Neural progenitor cell (in vitro differentiated cells): Measurements from ENCODE around the gene DMKN. TPM values are rescaled to one million over a fixed set of nuclear protein-coding genes. Genes with fewer than 3 reads are reported as not detected.

Experiments
- DNase-seq: peaks from one replicate; pipeline ENCODE4 v3.0.0-alpha.2; 2016; ENCODE audit warnings: low spot score
- H2AFZ ChIP-seq: fragments of 200-600 bp; sonication (generic); replicated peaks from 2 replicates; pipeline ENCODE4 v1.6.1; 2016; ENCODE audit warnings: antibody characterized with exemption
- H3F3A ChIP-seq: fragments of 200-600 bp; sonication (generic); 2 replicates; pipeline ENCODE4 v1.6.1; 2016; ENCODE audit warnings: antibody characterized with exemption, low read depth
- H3K27ac ChIP-seq: fragments of 200-600 bp; sonication (generic); 2 replicates; pipeline ENCODE4 v1.5.1; 2016; ENCODE audit warnings: mild to moderate bottlenecking
- H3K27me3 ChIP-seq: fragments of 200-600 bp; sonication (generic); 2 replicates; pipeline ENCODE4 v1.6.1; 2016; ENCODE audit warnings: mild to moderate bottlenecking, moderate library complexity
- H3K36me3 ChIP-seq: fragments of 200-600 bp; sonication (generic); 2 replicates; pipeline ENCODE4 v1.5.1; 2016
- H3K4me1 ChIP-seq: fragments of 200-600 bp; sonication (generic); 2 replicates; pipeline ENCODE4 v1.6.1; 2016; ENCODE audit warnings: mixed run types
- H3K4me2 ChIP-seq: fragments of 200-600 bp; sonication (generic); 2 replicates; pipeline ENCODE4 v1.6.1; 2016
- H3K4me3 ChIP-seq: fragments of 200-600 bp; sonication (generic); 2 replicates; pipeline ENCODE4 v1.5.1; 2016
- H3K79me2 ChIP-seq: fragments of 200-600 bp; sonication (generic); 2 replicates; pipeline ENCODE4 v1.6.1; 2016; ENCODE audit warnings: low read depth
- H3K9ac ChIP-seq: fragments of 200-600 bp; sonication (generic); 2 replicates; pipeline ENCODE4 v1.6.1; 2016
- H3K9me3 ChIP-seq: fragments of 200-600 bp; sonication (generic); 2 replicates; pipeline ENCODE4 v1.5.1; 2016; ENCODE audit warnings: low read depth
- H4K20me1 ChIP-seq: fragments of 200-600 bp; sonication (generic); 2 replicates; pipeline ENCODE4 v1.6.1; 2016; ENCODE audit warnings: low read depth
- H3K27ac Mint-ChIP-seq: 3 replicates; pipeline ENCODE4 v1.8.0; 2021; ENCODE audit warnings: mixed read lengths
- H3K27me3 Mint-ChIP-seq: 2 replicates; pipeline ENCODE4 v1.8.0; 2022; ENCODE audit warnings: low read depth, mild to moderate bottlenecking, inconsistent platforms, moderate library complexity, mixed read lengths; ENCODE audit not compliant: insufficient read depth
- H3K36me3 Mint-ChIP-seq: 3 replicates; pipeline ENCODE4 v1.8.0; 2021; ENCODE audit warnings: mixed read lengths
- H3K4me1 Mint-ChIP-seq: 3 replicates; pipeline ENCODE4 v1.8.0; 2021; ENCODE audit warnings: mixed read lengths
- H3K4me3 Mint-ChIP-seq: 3 replicates; pipeline ENCODE4 v1.8.0; 2021; ENCODE audit warnings: mild to moderate bottlenecking, moderate library complexity, mixed read lengths
- H3K9me3 Mint-ChIP-seq: 3 replicates; pipeline ENCODE4 v1.8.0; 2020; ENCODE audit warnings: mixed read lengths
- EZH2 ChIP-seq: fragments of 200-600 bp; sonication (generic); IDR thresholded peaks from 2 replicates; pipeline ENCODE4 v1.6.1; 2017; ENCODE audit warnings: antibody characterized with exemption, mild to moderate bottlenecking, moderate library complexity
- EZH2phosphoT487 ChIP-seq: fragments of 200-600 bp; sonication (generic); IDR thresholded peaks from 2 replicates; pipeline ENCODE4 v1.6.1; 2017; ENCODE audit warnings: antibody characterized with exemption
- total RNA-seq: library from RNA; depleted of rRNA; stranded (reverse); fragments of >200 nt; gene quantifications from 2 replicates; pipeline ENCODE4 v1.2.3, GENCODE V29; 2015; ENCODE audit warnings: low replicate concordance
- TF ChIP-seq, protein P1 (sequence below): fragments of 200-600 bp; sonication (generic); IDR thresholded peaks from 2 replicates; pipeline ENCODE4 v1.5.1; 2017; ENCODE audit warnings: antibody characterized with exemption, mild to moderate bottlenecking

DMKN gene
- total RNA-seq, 1 donor from 2014 or later = 175 TPM

DNA sequence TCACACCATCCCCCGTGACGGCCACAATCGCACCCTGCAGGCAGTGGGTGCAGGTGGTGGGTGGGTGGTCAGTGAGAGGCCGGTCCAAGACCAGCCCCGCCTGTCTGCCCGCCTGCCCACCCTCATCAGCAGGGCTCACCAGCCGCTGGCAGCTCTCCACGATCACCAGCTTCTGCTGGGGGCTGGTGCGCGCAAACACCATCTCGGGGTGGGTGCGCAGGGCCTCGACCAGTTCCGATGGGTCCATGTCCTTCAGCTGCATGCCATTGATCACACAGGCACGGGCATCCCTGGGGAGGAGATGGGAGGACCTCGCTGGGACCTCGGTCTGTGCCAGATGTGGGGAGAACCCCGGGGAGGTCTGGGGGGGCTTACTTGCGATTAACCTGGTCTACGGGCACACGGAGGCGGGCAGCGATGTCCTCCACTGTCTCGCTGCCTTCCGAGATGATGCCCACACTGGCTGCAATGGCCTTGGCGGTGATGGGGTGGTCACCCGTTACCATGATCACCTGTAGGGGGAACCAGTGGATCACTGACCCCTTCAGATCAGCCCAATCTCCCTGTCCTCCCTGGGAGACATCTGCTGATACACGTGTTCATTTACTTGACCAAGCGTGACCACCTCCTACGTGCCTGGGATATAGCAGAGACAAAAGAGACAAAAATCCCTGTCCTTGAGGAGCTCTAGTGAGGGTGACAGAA is 42.0 kb upstream of the DMKN start:
- H3K27ac ChIP-seq = no peak overlapping the region
- H4K20me1 ChIP-seq = no peaks in the 10 kb centered on the region
- Mint-ChIP-seq H3K36me3 (no peaks in the 10 kb centered on the region), H3K27me3 (peaks cover 30% of the 10 kb centered on the region), H3K4me3 (peak overlapping the region; percentile 44), H3K4me1 (peaks cover 15% of the 10 kb centered on the region), H3K27ac (peak overlapping the region; percentile 3), H3K9me3 (no peaks in the 10 kb centered on the region)
- peaks cover 49% of the 10 kb centered on the region for H3K27me3 ChIP-seq
- H3F3A ChIP-seq = peaks cover 11% of the 10 kb centered on the region
- H3K4me1 ChIP-seq = no peaks in the 10 kb centered on the region
- H2AFZ ChIP-seq = no peak overlapping the region
- H3K36me3 ChIP-seq = no peaks in the 10 kb centered on the region
- H3K79me2 ChIP-seq = no peaks in the 10 kb centered on the region
- no peak overlapping the region for H3K4me2 ChIP-seq
- TF ChIP-seq EZH2phosphoT487 = no peak
- TF ChIP-seq, protein P1, sequence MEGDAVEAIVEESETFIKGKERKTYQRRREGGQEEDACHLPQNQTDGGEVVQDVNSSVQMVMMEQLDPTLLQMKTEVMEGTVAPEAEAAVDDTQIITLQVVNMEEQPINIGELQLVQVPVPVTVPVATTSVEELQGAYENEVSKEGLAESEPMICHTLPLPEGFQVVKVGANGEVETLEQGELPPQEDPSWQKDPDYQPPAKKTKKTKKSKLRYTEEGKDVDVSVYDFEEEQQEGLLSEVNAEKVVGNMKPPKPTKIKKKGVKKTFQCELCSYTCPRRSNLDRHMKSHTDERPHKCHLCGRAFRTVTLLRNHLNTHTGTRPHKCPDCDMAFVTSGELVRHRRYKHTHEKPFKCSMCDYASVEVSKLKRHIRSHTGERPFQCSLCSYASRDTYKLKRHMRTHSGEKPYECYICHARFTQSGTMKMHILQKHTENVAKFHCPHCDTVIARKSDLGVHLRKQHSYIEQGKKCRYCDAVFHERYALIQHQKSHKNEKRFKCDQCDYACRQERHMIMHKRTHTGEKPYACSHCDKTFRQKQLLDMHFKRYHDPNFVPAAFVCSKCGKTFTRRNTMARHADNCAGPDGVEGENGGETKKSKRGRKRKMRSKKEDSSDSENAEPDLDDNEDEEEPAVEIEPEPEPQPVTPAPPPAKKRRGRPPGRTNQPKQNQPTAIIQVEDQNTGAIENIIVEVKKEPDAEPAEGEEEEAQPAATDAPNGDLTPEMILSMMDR = peak; percentile 57
- H3K9me3 ChIP-seq = no peaks in the 10 kb centered on the region
- peak; percentile 75 for DNase-seq
- H3K4me3 ChIP-seq = no peak overlapping the region
- H3K9ac ChIP-seq = no peak overlapping the region

DNA sequence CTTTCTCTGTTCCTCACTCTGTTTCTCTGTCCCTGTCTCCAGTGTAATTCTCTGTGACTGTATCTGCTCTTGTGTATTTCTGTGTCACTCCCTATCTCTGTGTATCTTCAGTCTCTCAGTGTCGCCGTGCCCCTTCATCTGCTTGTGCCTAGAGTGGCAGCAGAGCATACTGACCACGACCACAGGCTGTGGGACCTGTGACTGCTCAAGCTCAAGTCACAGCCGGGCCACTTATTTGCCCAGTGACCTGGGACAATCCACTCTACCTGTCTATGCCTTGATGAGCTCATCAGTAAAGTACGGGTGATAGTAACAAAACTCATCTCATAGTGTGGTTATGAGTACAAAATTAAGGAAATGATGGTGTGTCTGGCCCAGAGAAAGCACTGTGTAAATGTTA is 40.6 kb upstream of the DMKN start:
- Histone ChIP-seq H2AFZ (no peak overlapping the region), H3K27me3 (peaks cover 36% of the 10 kb centered on the region), H3K4me1 (no peaks in the 10 kb centered on the region), H3K9me3 (no peaks in the 10 kb centered on the region), H3K27ac (no peak overlapping the region), H3F3A (peaks cover 11% of the 10 kb centered on the region), H3K4me2 (no peak overlapping the region), H3K9ac (no peak overlapping the region), H4K20me1 (peaks cover 7% of the 10 kb centered on the region), H3K36me3 (no peaks in the 10 kb centered on the region), H3K79me2 (no peaks in the 10 kb centered on the region), H3K4me3 (no peak overlapping the region)
- H3K4me3 Mint-ChIP-seq = no peak overlapping the region
- no peak for DNase-seq
- H3K4me1 Mint-ChIP-seq = peaks cover 18% of the 10 kb centered on the region
- no peak overlapping the region for H3K27ac Mint-ChIP-seq
- TF ChIP-seq, protein P1 = no peak
- TF ChIP-seq EZH2phosphoT487 = no peak
- TF ChIP-seq EZH2 = no peak
- peaks cover 3% of the 10 kb centered on the region for H3K36me3 Mint-ChIP-seq
- peaks cover 17% of the 10 kb centered on the region for H3K27me3 Mint-ChIP-seq
- no peaks in the 10 kb centered on the region for H3K9me3 Mint-ChIP-seq

DNA sequence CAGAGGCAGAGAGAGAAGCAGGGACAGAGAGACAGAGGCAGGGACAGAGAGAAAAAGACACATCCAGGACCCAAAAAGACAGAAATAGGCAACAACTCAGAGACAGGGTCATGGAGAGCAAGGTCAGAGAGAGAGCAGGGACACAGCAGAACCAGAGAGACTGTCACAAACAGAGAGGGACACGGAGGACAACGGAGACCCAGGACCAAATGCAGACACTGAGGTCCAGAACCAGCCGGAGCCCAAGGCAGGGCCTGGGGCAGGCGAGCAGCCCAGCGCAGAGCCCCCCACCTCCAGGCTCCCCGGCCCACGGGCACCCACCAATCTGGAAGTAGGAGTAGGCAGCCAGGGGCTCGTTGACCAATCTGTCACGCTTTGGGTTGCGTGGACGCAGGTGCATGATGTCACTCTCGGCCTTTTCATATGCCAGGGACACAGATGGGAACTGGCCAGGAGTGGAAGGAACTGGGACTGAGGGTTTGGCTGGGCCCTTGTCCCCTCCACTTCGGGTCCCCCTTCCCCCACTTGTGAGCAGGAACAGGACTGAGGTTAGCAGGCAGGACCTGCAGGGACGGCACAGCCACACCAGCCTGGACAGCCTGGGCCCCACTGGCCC is 40.0 kb upstream of the DMKN start:
- Mint-ChIP-seq H3K4me3 (no peak overlapping the region), H3K9me3 (no peaks in the 10 kb centered on the region), H3K36me3 (peaks cover 3% of the 10 kb centered on the region), H3K27me3 (peaks cover 17% of the 10 kb centered on the region), H3K4me1 (peaks cover 20% of the 10 kb centered on the region), H3K27ac (no peak overlapping the region)
- Histone ChIP-seq H3K4me1 (no peaks in the 10 kb centered on the region), H2AFZ (no peak overlapping the region), H3K36me3 (no peaks in the 10 kb centered on the region), H3K27ac (no peak overlapping the region), H3K9me3 (no peaks in the 10 kb centered on the region), H4K20me1 (peaks cover 7% of the 10 kb centered on the region), H3K4me3 (no peak overlapping the region), H3K27me3 (peaks cover 30% of the 10 kb centered on the region), H3K4me2 (no peak overlapping the region), H3K79me2 (no peaks in the 10 kb centered on the region), H3F3A (peaks cover 11% of the 10 kb centered on the region), H3K9ac (no peak overlapping the region)
- TF ChIP-seq EZH2phosphoT487 = no peak
- DNase-seq = no peak
